ENCODE measurements around the gene PYDC2.

Gene PYDC2

GRCh38 chr3:191431160-191431822, 29.7 kb upstream of the PYDC2 start:
- H3K27me3 ChIP-seq (ENCODE audit: insufficient read depth, low read depth, severe bottlenecking), result no peaks in the 10 kb centered on the region
- H3K9me3 ChIP-seq (ENCODE audit: severe bottlenecking), result no peaks in the 10 kb centered on the region
- no peak overlapping the region for H3K27ac ChIP-seq
- no peak overlapping the region for H3K4me3 ChIP-seq (ENCODE audit: low read depth, low read length)
- H3K36me3 ChIP-seq, result no peaks in the 10 kb centered on the region
- DNase-seq, result no peak
- no peak for TF ChIP-seq CTCF (IDR thresholded peaks at IDR 0.05; ENCODE audit: low read depth, low read length)

GRCh38 chr3:191432162-191432561, 28.8 kb upstream of the PYDC2 start:
- Histone ChIP-seq H3K9me3 (ENCODE audit: severe bottlenecking) (no peaks in the 10 kb centered on the region), H3K27ac (no peak overlapping the region), H3K27me3 (ENCODE audit: insufficient read depth, low read depth, severe bottlenecking) (no peaks in the 10 kb centered on the region), H3K4me3 (ENCODE audit: low read depth, low read length) (no peak overlapping the region), H3K36me3 (no peaks in the 10 kb centered on the region)
- no peak for TF ChIP-seq CTCF (IDR thresholded peaks at IDR 0.05; ENCODE audit: low read depth, low read length)
- DNase-seq, result no peak

DNA sequence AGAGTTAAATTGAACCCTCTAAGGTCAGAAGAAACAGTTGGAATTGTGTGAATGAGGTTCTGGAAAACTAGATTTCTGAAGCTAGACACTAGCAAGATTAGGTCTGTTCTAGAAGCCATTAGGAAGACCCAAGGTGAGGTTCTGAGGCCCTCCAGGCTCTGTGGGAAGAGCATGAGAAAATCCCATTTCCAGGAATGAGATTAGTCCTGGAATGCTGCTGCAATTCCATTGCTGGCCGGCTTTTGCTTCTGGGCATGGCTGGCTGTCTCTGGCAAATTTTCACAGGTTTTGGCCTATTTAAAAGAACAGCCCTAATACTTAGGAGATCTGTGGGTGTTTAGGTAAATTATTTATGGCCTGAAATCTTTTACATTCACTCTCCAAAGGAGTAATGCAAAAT, 26.9 kb upstream of the PYDC2 start:
- Histone ChIP-seq H3K4me3 (ENCODE audit: low read depth, low read length) (no peak overlapping the region), H3K27me3 (ENCODE audit: insufficient read depth, low read depth, severe bottlenecking) (no peaks in the 10 kb centered on the region), H3K36me3 (no peaks in the 10 kb centered on the region), H3K27ac (no peak overlapping the region), H3K9me3 (ENCODE audit: severe bottlenecking) (no peaks in the 10 kb centered on the region)
- TF ChIP-seq CTCF (IDR thresholded peaks at IDR 0.05; ENCODE audit: low read depth, low read length), result no peak
- no peak for DNase-seq

- H3K9me3 ChIP-seq (ENCODE audit: severe bottlenecking), result no peaks in the 10 kb centered on the region
- H3K27ac ChIP-seq, result no peak overlapping the region
- no peak for DNase-seq
- no peak for TF ChIP-seq CTCF (IDR thresholded peaks at IDR 0.05; ENCODE audit: low read depth, low read length)
- H3K4me3 ChIP-seq (ENCODE audit: low read depth, low read length), result no peak overlapping the region
- no peaks in the 10 kb centered on the region for H3K36me3 ChIP-seq
- H3K27me3 ChIP-seq (ENCODE audit: insufficient read depth, low read depth, severe bottlenecking), result no peaks in the 10 kb centered on the region
Observed at GRCh38 chr3:191435981-191436380, 25.0 kb upstream of the PYDC2 start.

GRCh38 chr3:191438150-191438814, 22.7 kb upstream of the PYDC2 start:
- Histone ChIP-seq H3K36me3 (no peaks in the 10 kb centered on the region), H3K27me3 (ENCODE audit: insufficient read depth, low read depth, severe bottlenecking) (no peaks in the 10 kb centered on the region), H3K4me3 (ENCODE audit: low read depth, low read length) (no peak overlapping the region), H3K9me3 (ENCODE audit: severe bottlenecking) (no peaks in the 10 kb centered on the region), H3K27ac (no peak overlapping the region)
- TF ChIP-seq CTCF (IDR thresholded peaks at IDR 0.05; ENCODE audit: low read depth, low read length), result no peak
- DNase-seq, result no peak
